ENCODE results near the gene MPHOSPH6. TPM values are rescaled to one million over a fixed set of nuclear protein-coding genes. Genes with fewer than 3 reads are reported as not detected.

Gene MPHOSPH6
- total RNA-seq, 3 donors from 2014 or later: 24.0 to 70.4 (median 60.0) TPM

DNA sequence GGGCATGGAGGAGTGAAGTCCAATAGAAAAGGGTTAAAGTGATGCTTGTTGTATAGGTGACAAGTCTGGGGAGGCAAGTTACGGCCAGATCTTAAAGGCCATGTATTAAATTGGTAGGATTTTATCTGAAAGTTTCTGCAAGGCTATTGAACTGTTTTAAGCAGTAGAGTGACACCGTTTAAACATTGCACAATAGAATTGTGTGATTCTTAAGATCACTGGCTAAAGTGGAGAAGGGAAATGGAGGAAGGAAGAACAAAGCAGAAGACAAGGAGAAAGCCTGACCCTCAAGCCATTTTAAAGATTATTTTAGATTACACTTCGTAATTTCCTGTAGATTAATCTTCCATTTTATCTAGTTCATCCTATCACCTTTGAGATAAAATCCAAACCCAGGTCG lies 5.6 kb upstream of the MPHOSPH6 start:
- H3K27ac ChIP-seq: no peak overlapping the region
- H3K4me3 ChIP-seq: no peak overlapping the region
- no peaks in the 10 kb centered on the region for H3K27me3 ChIP-seq
- H3K36me3 ChIP-seq: no peaks in the 10 kb centered on the region
- DNase-seq (ENCODE audit: low spot score in 2 of 2): no peak
- no peaks in the 10 kb centered on the region for H3K9me3 ChIP-seq
- H3K4me1 ChIP-seq: no peaks in the 10 kb centered on the region
- TF ChIP-seq, protein P1, sequence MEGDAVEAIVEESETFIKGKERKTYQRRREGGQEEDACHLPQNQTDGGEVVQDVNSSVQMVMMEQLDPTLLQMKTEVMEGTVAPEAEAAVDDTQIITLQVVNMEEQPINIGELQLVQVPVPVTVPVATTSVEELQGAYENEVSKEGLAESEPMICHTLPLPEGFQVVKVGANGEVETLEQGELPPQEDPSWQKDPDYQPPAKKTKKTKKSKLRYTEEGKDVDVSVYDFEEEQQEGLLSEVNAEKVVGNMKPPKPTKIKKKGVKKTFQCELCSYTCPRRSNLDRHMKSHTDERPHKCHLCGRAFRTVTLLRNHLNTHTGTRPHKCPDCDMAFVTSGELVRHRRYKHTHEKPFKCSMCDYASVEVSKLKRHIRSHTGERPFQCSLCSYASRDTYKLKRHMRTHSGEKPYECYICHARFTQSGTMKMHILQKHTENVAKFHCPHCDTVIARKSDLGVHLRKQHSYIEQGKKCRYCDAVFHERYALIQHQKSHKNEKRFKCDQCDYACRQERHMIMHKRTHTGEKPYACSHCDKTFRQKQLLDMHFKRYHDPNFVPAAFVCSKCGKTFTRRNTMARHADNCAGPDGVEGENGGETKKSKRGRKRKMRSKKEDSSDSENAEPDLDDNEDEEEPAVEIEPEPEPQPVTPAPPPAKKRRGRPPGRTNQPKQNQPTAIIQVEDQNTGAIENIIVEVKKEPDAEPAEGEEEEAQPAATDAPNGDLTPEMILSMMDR (IDR thresholded peaks at IDR 0.05): no peak
- TF ChIP-seq POLR2A (IDR thresholded peaks at IDR 0.05): no peak
- no peak for TF ChIP-seq POLR2AphosphoS5 (IDR thresholded peaks at IDR 0.05)
- intact Hi-C loops (cut with DNase I; ENCODE audit: low total_unique reads): loop anchor here (5.0 kb wide), 1 partner anchor 337 kb away; no protein-coding TSS in a partner anchor

DNA sequence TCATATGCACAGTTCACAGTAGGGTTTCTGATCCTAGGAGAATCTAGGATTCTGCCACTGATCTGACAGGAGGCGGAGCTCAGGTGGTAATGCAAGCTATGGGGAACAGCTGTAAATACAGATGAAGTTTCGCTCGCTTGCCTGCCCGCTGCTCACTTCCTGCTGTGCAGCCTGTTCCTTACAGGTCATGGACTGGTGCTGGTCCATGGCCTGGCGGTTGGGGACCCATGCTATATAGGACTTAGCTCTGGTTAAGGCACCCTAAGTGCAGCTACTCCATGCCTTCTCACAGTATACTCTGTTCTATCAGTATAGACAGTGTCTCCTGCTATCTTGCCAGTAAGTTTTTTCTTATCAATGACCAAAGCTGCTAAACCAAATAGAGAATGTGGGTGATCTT lies 2.4 kb downstream of the MPHOSPH6 start:
- Histone ChIP-seq H3K36me3 (no peaks in the 10 kb centered on the region), H3K4me1 (no peaks in the 10 kb centered on the region), H3K4me3 (no peak overlapping the region), H3K27ac (no peak overlapping the region), H3K9me3 (no peaks in the 10 kb centered on the region), H3K27me3 (no peaks in the 10 kb centered on the region)
- intact Hi-C loops (cut with DNase I; ENCODE audit: low total_unique reads): loop anchor here (10.0 kb wide), 1 partner anchor 133 kb away; the partner anchor contains the start of gene HSD17B2
- TF ChIP-seq, protein P1 (IDR thresholded peaks at IDR 0.05): no peak
- TF ChIP-seq POLR2AphosphoS5 (IDR thresholded peaks at IDR 0.05) (no peak), POLR2A (IDR thresholded peaks at IDR 0.05) (no peak)
- DNase-seq (ENCODE audit: low spot score in 2 of 2): no peak

DNA sequence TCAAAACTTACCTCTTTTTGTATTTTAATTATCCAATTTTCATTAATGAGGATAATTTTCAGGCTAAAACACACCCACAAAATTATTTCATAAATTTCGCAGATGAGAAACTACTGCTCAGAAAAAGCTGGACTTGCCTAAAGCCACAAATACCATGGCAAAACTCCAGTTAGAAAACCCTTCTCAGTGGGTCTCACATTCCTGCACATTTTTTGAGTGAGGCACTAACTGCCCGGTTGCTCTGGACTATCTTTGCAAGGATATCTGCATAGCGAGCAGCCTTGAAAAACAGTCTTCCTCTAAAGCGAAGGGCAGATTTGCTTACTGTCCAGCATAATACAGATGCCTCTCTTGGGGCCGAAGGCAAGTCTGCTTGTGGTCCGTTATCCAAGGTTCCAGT lies 9.8 kb downstream of the MPHOSPH6 start:
- DNase-seq (ENCODE audit: low spot score in 2 of 2): no peak
- H3K27me3 ChIP-seq: no peaks in the 10 kb centered on the region
- intact Hi-C loops (cut with DNase I; ENCODE audit: low total_unique reads): loop anchor here (10.0 kb wide), 1 partner anchor 125 kb away; the partner anchor contains the start of gene HSD17B2
- peaks cover 0 to 5% of the 10 kb centered on the region in 2 donors for H3K4me1 ChIP-seq
- no peaks in the 10 kb centered on the region for H3K36me3 ChIP-seq
- TF ChIP-seq POLR2A (IDR thresholded peaks at IDR 0.05) (no peak), POLR2AphosphoS5 (IDR thresholded peaks at IDR 0.05) (no peak)
- TF ChIP-seq, protein P1 (IDR thresholded peaks at IDR 0.05): no peak
- H3K4me3 ChIP-seq: no peak overlapping the region
- no peaks in the 10 kb centered on the region for H3K9me3 ChIP-seq
- no peak overlapping the region for H3K27ac ChIP-seq

DNA sequence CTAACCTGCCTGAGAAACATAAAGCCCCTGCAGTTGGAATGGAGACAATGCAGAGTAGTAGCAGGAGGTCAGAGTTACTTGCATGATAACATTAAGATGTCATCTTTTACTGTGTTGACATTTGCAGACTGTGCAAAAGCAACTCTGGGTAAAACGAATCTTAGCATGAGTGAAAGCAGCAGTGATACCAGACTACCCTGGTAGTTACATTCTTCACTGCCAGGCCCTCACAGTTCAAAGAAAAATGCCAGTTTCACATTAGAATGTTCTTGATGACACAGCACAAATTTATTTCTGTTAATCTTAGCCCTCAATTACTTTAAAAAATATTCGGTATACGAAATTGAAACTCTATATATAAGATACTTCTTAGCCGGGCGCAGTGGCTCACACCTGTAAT lies 12.2 kb downstream of the MPHOSPH6 start:
- Histone ChIP-seq H3K4me3 (no peak overlapping the region), H3K4me1 (peaks cover 0 to 5% of the 10 kb centered on the region in 2 donors), H3K9me3 (no peaks in the 10 kb centered on the region), H3K27me3 (no peaks in the 10 kb centered on the region), H3K27ac (peak overlapping the region in 1 of 2 donors; percentile 73), H3K36me3 (no peaks in the 10 kb centered on the region)
- intact Hi-C loops (cut with DNase I; ENCODE audit: low total_unique reads): no loop called here
- TF ChIP-seq, protein P1 (IDR thresholded peaks at IDR 0.05): no peak
- no peak for TF ChIP-seq POLR2A (IDR thresholded peaks at IDR 0.05)
- no peak for DNase-seq (ENCODE audit: low spot score in 2 of 2)

DNA sequence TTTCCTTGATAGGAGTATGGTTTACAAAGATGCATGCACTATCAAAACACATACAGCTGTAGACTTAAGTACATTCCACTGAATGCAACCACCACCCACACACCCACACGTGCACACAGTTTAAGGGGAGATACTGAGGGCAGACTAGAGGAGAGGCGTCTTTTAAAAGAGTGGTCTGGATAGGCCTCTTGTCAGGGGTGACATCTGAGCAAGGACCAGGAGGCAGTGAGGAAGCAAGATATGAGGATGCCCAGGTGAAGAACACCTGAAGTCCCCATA lies 12.6 kb downstream of the MPHOSPH6 start:
- Histone ChIP-seq H3K27ac (peak overlapping the region in 1 of 2 donors; percentile 73), H3K4me3 (no peak overlapping the region), H3K4me1 (peaks cover 0 to 5% of the 10 kb centered on the region in 2 donors), H3K27me3 (no peaks in the 10 kb centered on the region), H3K36me3 (no peaks in the 10 kb centered on the region), H3K9me3 (no peaks in the 10 kb centered on the region)
- intact Hi-C loops (cut with DNase I; ENCODE audit: low total_unique reads): no loop called here
- TF ChIP-seq POLR2AphosphoS5 (IDR thresholded peaks at IDR 0.05): no peak
- TF ChIP-seq, protein P1 (IDR thresholded peaks at IDR 0.05): no peak
- no peak for TF ChIP-seq POLR2A (IDR thresholded peaks at IDR 0.05)
- DNase-seq (ENCODE audit: low spot score in 2 of 2): no peak
